Activated CD4-positive, alpha-beta memory T cell treated with anti-CD3 and anti-CD28 coated beads for 36 hours (primary cell): Measurements from ENCODE around the gene PSORS1C1. TPM values are rescaled to one million over a fixed set of nuclear protein-coding genes. Genes with fewer than 3 reads are reported as not detected.
A peak's percentile ranks its signal among the peaks of the same experiment; 100 is the strongest.
"Not testable (repeated sequence)": the region's sequence is repeated elsewhere in the genome, so short reads cannot be mapped to it uniquely, and the experiment has no call there.

ENCODE experiments used
- CTCF ChIA-PET: fragments of 350-600 bp; sonication (Branson Sonifier 250); formaldehyde crosslinking; loops from one replicate; lab custom pipeline; 2021; ENCODE audit warnings: antibody characterized with exemption, inconsistent platforms; lab: Charles Lee
- POLR2A ChIA-PET: fragments of 350-600 bp; sonication (Branson Sonifier 250); formaldehyde crosslinking; loops from one replicate; lab custom pipeline; 2021; ENCODE audit warnings: antibody characterized with exemption; lab: Charles Lee
- DNase-seq: peaks from one replicate; pipeline ENCODE4 v3.0.0-alpha.2; 2020
- H3K27ac Mint-ChIP-seq: one replicate; pipeline ENCODE4 v1.8.0; 2021; ENCODE audit warnings: mixed read lengths
- H3K27me3 Mint-ChIP-seq: one replicate; pipeline ENCODE4 v1.8.0; 2021; ENCODE audit warnings: mixed read lengths
- H3K36me3 Mint-ChIP-seq: one replicate; pipeline ENCODE4 v1.8.0; 2021; ENCODE audit warnings: mixed read lengths
- H3K4me1 Mint-ChIP-seq: one replicate; pipeline ENCODE4 v1.8.0; 2021; ENCODE audit warnings: low read depth, mixed read lengths
- H3K4me3 Mint-ChIP-seq: one replicate; pipeline ENCODE4 v1.8.0; 2021; ENCODE audit warnings: mild to moderate bottlenecking, mixed read lengths
- H3K9me3 Mint-ChIP-seq: one replicate; pipeline ENCODE4 v1.8.0; 2021; ENCODE audit warnings: mixed read lengths
- intact Hi-C: fragments of 100-400 bp; cut with micrococcal nuclease; formaldehyde crosslinking; loops from one replicate; pipeline ENCODE4 v1.15.1; 2023
- total RNA-seq, 2 experiments: library from RNA; stranded (reverse); gene quantifications; one replicate each; pipeline ENCODE4 v1.2.3, GENCODE V29; 2021

The PSORS1C1 gene, protein sequence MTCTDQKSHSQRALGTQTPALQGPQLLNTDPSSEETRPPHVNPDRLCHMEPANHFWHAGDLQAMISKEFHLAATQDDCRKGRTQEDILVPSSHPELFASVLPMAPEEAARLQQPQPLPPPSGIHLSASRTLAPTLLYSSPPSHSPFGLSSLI
- total RNA-seq: not detected

- Mint-ChIP-seq H3K27me3 (peaks cover 6% of the 10 kb centered on the region), H3K4me3 (no peak within 1 kb of the TSS), H3K36me3 (no peaks in the 10 kb centered on the region), H3K9me3 (no peaks in the 10 kb centered on the region), H3K4me1 (peaks cover 2% of the 10 kb centered on the region), H3K27ac (no peak within 1 kb of the TSS)
- ChIA-PET CTCF (interaction anchor here (1.1 to 2.0 kb wide), 3 partner anchors 12 to 35 kb away, joined by 3 to 10 read pairs (median 4); no protein-coding TSS in a partner anchor), POLR2A (no interaction called here)
- DNase-seq: no peak
- intact Hi-C loops: no loop called here
Observed at GRCh38 chr6:31114541-31114878, at the start of gene PSORS1C1. PSORS1C1 (plus strand) TSS chr6:31114800; CDS start chr6:31129633, 14,833 bp downstream.

DNA sequence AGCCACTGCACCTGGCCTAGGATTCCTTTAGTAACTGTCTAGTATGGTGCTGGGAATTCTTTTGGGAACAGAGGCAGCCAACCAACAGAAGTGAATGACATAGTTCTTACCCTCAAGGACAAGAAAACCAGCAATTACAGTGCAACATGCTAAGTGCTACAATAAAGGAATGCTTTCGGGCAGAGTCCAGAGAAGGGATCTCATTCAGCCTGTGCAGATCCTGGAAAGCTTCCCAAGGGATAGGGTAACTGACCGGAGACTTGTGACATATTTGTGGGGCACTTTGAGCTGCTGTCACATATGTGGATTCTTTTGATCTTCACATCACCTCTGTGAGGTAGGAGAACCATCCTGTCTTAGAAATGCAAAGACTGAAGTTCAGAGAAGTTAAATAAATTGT, 49.0 kb upstream of the PSORS1C1 start:
- no peaks in the 10 kb centered on the region for H3K9me3 Mint-ChIP-seq
- H3K4me1 Mint-ChIP-seq: no peaks in the 10 kb centered on the region
- intact Hi-C loops: no loop called here
- no peak overlapping the region for H3K4me3 Mint-ChIP-seq
- no peak overlapping the region for H3K27ac Mint-ChIP-seq
- no peaks in the 10 kb centered on the region for H3K27me3 Mint-ChIP-seq
- no peak for DNase-seq
- CTCF ChIA-PET: no interaction called here
- POLR2A ChIA-PET: no interaction called here
- no peaks in the 10 kb centered on the region for H3K36me3 Mint-ChIP-seq

DNA sequence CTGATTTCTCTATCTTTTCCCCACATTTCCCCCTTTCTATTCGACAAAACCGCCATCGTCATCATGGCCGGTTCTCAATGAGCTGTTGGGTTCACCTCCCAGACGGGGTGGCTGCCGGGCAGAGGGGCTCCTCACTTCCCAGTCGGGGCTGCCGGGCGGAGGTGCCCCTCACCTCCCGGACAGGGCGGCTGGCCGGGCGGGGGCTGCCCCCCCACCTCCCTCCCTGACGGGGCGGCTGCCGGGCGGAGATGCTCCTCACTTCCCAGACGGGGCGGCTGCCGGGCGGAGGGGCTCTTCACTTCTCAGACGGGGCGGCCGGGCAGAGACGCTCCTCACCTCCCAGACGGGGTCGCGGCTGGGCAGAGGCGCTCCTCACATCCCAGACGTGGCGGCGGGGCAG, 47.6 kb upstream of the PSORS1C1 start:
- CTCF ChIA-PET, H3K27ac Mint-ChIP-seq: not testable (repeated sequence)

GRCh38 chr6:31067891-31068668, 46.5 kb upstream of the PSORS1C1 start:
- H3K4me3 Mint-ChIP-seq, POLR2A ChIA-PET, intact Hi-C loops, H3K27ac Mint-ChIP-seq, H3K36me3 Mint-ChIP-seq, H3K4me1 Mint-ChIP-seq, H3K9me3 Mint-ChIP-seq, DNase-seq, H3K27me3 Mint-ChIP-seq: not testable (repeated sequence)
- CTCF ChIA-PET: interaction anchor here (0.6 to 3.5 kb wide), 10 partner anchors 9 to 337 kb away, joined by 3 to 54 read pairs (median 4); partner anchors contain the start of gene VARS2

More for the DNA sequence above, 47.6 kb upstream of the PSORS1C1 start:
- H3K9me3 Mint-ChIP-seq, intact Hi-C loops, H3K36me3 Mint-ChIP-seq, H3K27me3 Mint-ChIP-seq, POLR2A ChIA-PET, DNase-seq, H3K4me3 Mint-ChIP-seq, H3K4me1 Mint-ChIP-seq: not testable (repeated sequence)

GRCh38 chr6:31068669-31069340, 45.8 kb upstream of the PSORS1C1 start:
- no peaks in the 10 kb centered on the region for H3K4me1 Mint-ChIP-seq
- CTCF ChIA-PET: interaction anchor here (0.6 to 3.5 kb wide), 18 partner anchors 8 to 457 kb away, joined by 3 to 54 read pairs (median 4); partner anchors contain the start of genes MUC21 and VARS2
- H3K4me3 Mint-ChIP-seq: no peak overlapping the region
- no peak overlapping the region for H3K27ac Mint-ChIP-seq
- POLR2A ChIA-PET: no interaction called here
- no peaks in the 10 kb centered on the region for H3K36me3 Mint-ChIP-seq
- no peaks in the 10 kb centered on the region for H3K27me3 Mint-ChIP-seq
- peak; percentile 81 for DNase-seq
- no peaks in the 10 kb centered on the region for H3K9me3 Mint-ChIP-seq
- intact Hi-C loops: loop anchor here (1.0 kb wide), 1 partner anchor 154 kb away; no protein-coding TSS in a partner anchor

DNA sequence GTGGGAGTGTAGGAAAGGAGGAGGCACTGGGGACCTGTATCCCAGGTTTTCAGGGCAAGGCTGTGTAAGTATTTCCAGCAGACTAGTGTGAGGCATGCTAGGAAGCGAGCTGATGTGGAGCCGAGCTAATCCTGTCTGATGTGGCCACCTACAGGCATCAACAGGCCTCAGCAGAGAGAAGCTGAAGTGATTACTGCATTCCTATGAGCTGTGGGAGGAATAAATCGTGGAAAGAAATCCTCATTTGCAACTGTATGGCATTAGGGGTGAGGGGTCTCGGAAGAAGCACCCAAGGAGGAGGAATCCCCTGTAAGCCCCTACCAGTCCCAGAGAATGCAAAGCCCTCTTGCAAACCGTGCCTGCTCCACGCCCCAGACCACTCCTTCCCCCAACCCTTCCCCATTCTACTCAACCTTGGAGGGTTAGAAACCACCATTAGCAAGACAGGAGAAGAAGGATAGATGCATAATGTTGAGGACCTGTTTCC, 43.8 kb upstream of the PSORS1C1 start:
- DNase-seq: no peak
- Mint-ChIP-seq H3K9me3 (no peaks in the 10 kb centered on the region), H3K36me3 (no peaks in the 10 kb centered on the region), H3K27me3 (no peaks in the 10 kb centered on the region), H3K4me1 (no peaks in the 10 kb centered on the region), H3K4me3 (no peak overlapping the region), H3K27ac (no peak overlapping the region)
- intact Hi-C loops: no loop called here
- POLR2A ChIA-PET: no interaction called here
- CTCF ChIA-PET: interaction anchor here (0.9 to 3.5 kb wide), 11 partner anchors 10 to 340 kb away, joined by 3 to 54 read pairs (median 4); partner anchors contain the start of genes GTF2H4 and VARS2

GRCh38 chr6:31074401-31074800, 40.2 kb upstream of the PSORS1C1 start:
- CTCF ChIA-PET: interaction anchor here (1.0 kb wide), 1 partner anchor 12 kb away, joined by 3 read pairs; no protein-coding TSS in a partner anchor
- Mint-ChIP-seq H3K27ac (no peak overlapping the region), H3K4me1 (peaks cover 1% of the 10 kb centered on the region), H3K4me3 (no peak overlapping the region), H3K27me3 (no peaks in the 10 kb centered on the region), H3K36me3 (no peaks in the 10 kb centered on the region), H3K9me3 (no peaks in the 10 kb centered on the region)
- DNase-seq: no peak
- POLR2A ChIA-PET: no interaction called here
- intact Hi-C loops: no loop called here

GRCh38 chr6:31075528-31075927, 39.1 kb upstream of the PSORS1C1 start:
- no peak for DNase-seq
- H3K36me3 Mint-ChIP-seq: no peaks in the 10 kb centered on the region
- ChIA-PET CTCF (no interaction called here), POLR2A (interaction anchor here (0.7 kb wide), 1 partner anchor 336 kb away, joined by 3 read pairs; no protein-coding TSS in a partner anchor)
- H3K27ac Mint-ChIP-seq: no peak overlapping the region
- H3K4me1 Mint-ChIP-seq: peaks cover 9% of the 10 kb centered on the region
- H3K27me3 Mint-ChIP-seq: peaks cover 2% of the 10 kb centered on the region
- intact Hi-C loops: no loop called here
- H3K9me3 Mint-ChIP-seq: no peaks in the 10 kb centered on the region
- no peak overlapping the region for H3K4me3 Mint-ChIP-seq

- Mint-ChIP-seq H3K4me3 (no peak overlapping the region), H3K4me1 (peaks cover 9% of the 10 kb centered on the region), H3K36me3 (no peaks in the 10 kb centered on the region), H3K9me3 (no peaks in the 10 kb centered on the region), H3K27ac (no peak overlapping the region), H3K27me3 (peaks cover 2% of the 10 kb centered on the region)
- intact Hi-C loops: no loop called here
- CTCF ChIA-PET: interaction anchor here (0.6 to 1.1 kb wide), 2 partner anchors 15 to 470 kb away, joined by 3 to 4 read pairs; partner anchors contain the start of gene ATP6V1G2
- no peak for DNase-seq
- POLR2A ChIA-PET: no interaction called here
Observed at GRCh38 chr6:31076611-31077010, 38.0 kb upstream of the PSORS1C1 start.

GRCh38 chr6:31079656-31080261, 34.8 kb upstream of the PSORS1C1 start:
- H3K9me3 Mint-ChIP-seq: no peaks in the 10 kb centered on the region
- CTCF ChIA-PET: interaction anchor here (0.6 to 3.8 kb wide), 61 partner anchors 8 to 598 kb away, joined by 3 to 82 read pairs (median 4); partner anchors contain the start of genes ATAT1, GTF2H4, IER3 and MDC1
- no peaks in the 10 kb centered on the region for H3K36me3 Mint-ChIP-seq
- peak; percentile 77 for DNase-seq
- no peak overlapping the region for H3K27ac Mint-ChIP-seq
- intact Hi-C loops: loop anchor here (1.0 to 10.0 kb wide), 4 partner anchors 164 to 595 kb away; partner anchors contain the start of genes HLA-E and TUBB
- H3K4me3 Mint-ChIP-seq: peak overlapping the region; percentile 43
- H3K27me3 Mint-ChIP-seq: peaks cover 2% of the 10 kb centered on the region
- POLR2A ChIA-PET: interaction anchor here (1.3 kb wide), 1 partner anchor 165 kb away, joined by 7 read pairs; the partner anchor contains the start of gene VARS2
- H3K4me1 Mint-ChIP-seq: peaks cover 9% of the 10 kb centered on the region

GRCh38 chr6:31081872-31082271, 32.7 kb upstream of the PSORS1C1 start:
- POLR2A ChIA-PET: no interaction called here
- H3K9me3 Mint-ChIP-seq: no peaks in the 10 kb centered on the region
- CTCF ChIA-PET: interaction anchor here (1.0 to 3.4 kb wide), 4 partner anchors 12 to 167 kb away, joined by 5 to 32 read pairs (median 22); partner anchors contain the start of gene VARS2
- H3K36me3 Mint-ChIP-seq: no peaks in the 10 kb centered on the region
- no peak for DNase-seq
- intact Hi-C loops: loop anchor here (10.0 kb wide), 3 partner anchors 357 to 597 kb away; partner anchors contain the start of genes HLA-E and TUBB
- H3K4me1 Mint-ChIP-seq: peaks cover 10% of the 10 kb centered on the region
- H3K4me3 Mint-ChIP-seq: no peak overlapping the region
- H3K27me3 Mint-ChIP-seq: peaks cover 2% of the 10 kb centered on the region
- H3K27ac Mint-ChIP-seq: no peak overlapping the region
